Measurements from ENCODE around the gene ASF1B. TPM values are rescaled to one million over a fixed set of nuclear protein-coding genes. Genes with fewer than 3 reads are reported as not detected.
"Not testable (repeated sequence)": the region's sequence is repeated elsewhere in the genome, so short reads cannot be mapped to it uniquely, and the experiment has no call there.

Gene ASF1B
- total and polyA plus RNA-seq, 2 donors (not counting 3 experiments of a cell fraction or from before 2014, with no cell fraction given) = 39.1 to 42.4 TPM

DNA sequence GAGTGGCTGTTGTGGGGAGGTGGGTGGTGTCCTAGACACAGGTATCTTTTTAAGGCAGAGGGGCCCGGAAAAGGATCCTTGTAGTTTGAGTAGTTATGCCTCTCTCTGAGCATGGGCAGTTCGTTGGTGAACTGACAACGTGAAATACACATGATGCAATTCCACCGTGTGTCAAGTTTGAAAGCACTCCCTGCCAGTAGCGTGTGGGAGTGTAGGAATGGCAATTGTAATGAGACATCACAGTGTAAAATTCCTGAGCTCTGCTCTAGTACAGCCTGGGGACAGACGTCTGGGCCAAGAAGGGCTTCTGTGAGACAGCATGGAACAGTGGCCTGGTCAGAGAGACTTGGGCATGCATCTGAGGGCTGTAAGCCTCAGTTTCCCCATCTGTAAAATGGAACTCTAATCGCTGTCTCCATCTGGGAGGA lies 10.4 kb upstream of the ASF1B start:
- no peaks in the 10 kb centered on the region for H3K9me3 ChIP-seq (replicated peaks; ENCODE audit: control insufficient read depth, insufficient read depth, low read length)
- no peak overlapping the region for H3K9ac ChIP-seq (replicated peaks; ENCODE audit: extremely low read depth, insufficient read depth, low read length)
- H3K36me3 ChIP-seq (ENCODE audit: control insufficient read depth in 2 of 2, extremely low read depth in 1 of 2, insufficient read depth in 2 of 2, low read length in 2 of 2) = no peaks in the 10 kb centered on the region
- no peak overlapping the region for H3K4me2 ChIP-seq (ENCODE audit: insufficient read depth, low read length)
- no peak for TF ChIP-seq GATA2 (IDR thresholded peaks at IDR 0.05; ENCODE audit: insufficient read depth, insufficient read length, low read depth, low read length)
- no peak for TF ChIP-seq POLR2A (IDR thresholded peaks at IDR 0.05; ENCODE audit: low read depth, low read length)
- TF ChIP-seq MAX (IDR thresholded peaks at IDR 0.05; ENCODE audit: insufficient read depth, insufficient read length) = no peak
- TF ChIP-seq POLR2AphosphoS5 (IDR thresholded peaks at IDR 0.05; ENCODE audit: insufficient read depth, low read depth, low read length) = no peak
- no peak for TF ChIP-seq FOS (IDR thresholded peaks at IDR 0.05; ENCODE audit: borderline replicate concordance, insufficient read depth, low read length)
- TF ChIP-seq MYC (IDR thresholded peaks at IDR 0.05; ENCODE audit: low read depth, low read length) = no peak
- no peak for TF ChIP-seq EZH2 (IDR thresholded peaks at IDR 0.05; ENCODE audit: borderline replicate concordance, low read depth, low read length, severe bottlenecking)
- TF ChIP-seq JUN (IDR thresholded peaks at IDR 0.05; ENCODE audit: borderline replicate concordance, insufficient read depth, insufficient read length, low read depth) = no peak
- TF ChIP-seq, protein P1, sequence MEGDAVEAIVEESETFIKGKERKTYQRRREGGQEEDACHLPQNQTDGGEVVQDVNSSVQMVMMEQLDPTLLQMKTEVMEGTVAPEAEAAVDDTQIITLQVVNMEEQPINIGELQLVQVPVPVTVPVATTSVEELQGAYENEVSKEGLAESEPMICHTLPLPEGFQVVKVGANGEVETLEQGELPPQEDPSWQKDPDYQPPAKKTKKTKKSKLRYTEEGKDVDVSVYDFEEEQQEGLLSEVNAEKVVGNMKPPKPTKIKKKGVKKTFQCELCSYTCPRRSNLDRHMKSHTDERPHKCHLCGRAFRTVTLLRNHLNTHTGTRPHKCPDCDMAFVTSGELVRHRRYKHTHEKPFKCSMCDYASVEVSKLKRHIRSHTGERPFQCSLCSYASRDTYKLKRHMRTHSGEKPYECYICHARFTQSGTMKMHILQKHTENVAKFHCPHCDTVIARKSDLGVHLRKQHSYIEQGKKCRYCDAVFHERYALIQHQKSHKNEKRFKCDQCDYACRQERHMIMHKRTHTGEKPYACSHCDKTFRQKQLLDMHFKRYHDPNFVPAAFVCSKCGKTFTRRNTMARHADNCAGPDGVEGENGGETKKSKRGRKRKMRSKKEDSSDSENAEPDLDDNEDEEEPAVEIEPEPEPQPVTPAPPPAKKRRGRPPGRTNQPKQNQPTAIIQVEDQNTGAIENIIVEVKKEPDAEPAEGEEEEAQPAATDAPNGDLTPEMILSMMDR (IDR thresholded peaks at IDR 0.05; ENCODE audit: extremely low read depth in 1 of 2, insufficient read depth in 1 of 2, low read depth in 1 of 2, low read length in 2 of 2) = no peak
- intact Hi-C loops (cut with micrococcal nuclease) (loop anchor here (5.0 kb wide), 1 partner anchor 325 kb away; no protein-coding TSS in a partner anchor), dilution Hi-C loops (cut with MboI; ENCODE audit: extremely low pct_ligation_motif_present, low sequenced_read_pairs) (no loop called here)
- no peak overlapping the region for H2AFZ ChIP-seq (ENCODE audit: low read depth, low read length)
- no peaks in the 10 kb centered on the region for H3K79me2 ChIP-seq (ENCODE audit: control insufficient read depth, insufficient read depth, low read length)
- peaks cover 24% of the 10 kb centered on the region for H3K4me1 ChIP-seq (ENCODE audit: control insufficient read depth, extremely low read depth, insufficient read depth, low read length)
- no peak for DNase-seq (ENCODE audit: low read depth, low spot score)
- H3K4me3 ChIP-seq (replicated peaks in 1 of 3; ENCODE audit: insufficient read depth in 1 of 3, low read depth in 1 of 3, low read length in 3 of 3) = no peak overlapping the region
- ChIA-PET POLR2A (interaction anchor here (0.5 kb wide), 1 partner anchor 42 kb away, joined by 3 read pairs; no protein-coding TSS in a partner anchor), CTCF (interaction anchor here (0.8 to 3.8 kb wide), 7 partner anchors 10 to 259 kb away, joined by 3 to 43 read pairs (median 16); partner anchors contain the start of gene ASF1B)
- H3K27me3 ChIP-seq (ENCODE audit: control insufficient read depth in 2 of 2, insufficient read depth in 2 of 2, low read length in 2 of 2) = no peaks in the 10 kb centered on the region
- no peak for FAIRE-seq
- BruUV-seq (replicated peaks) = no TSS peak
- H3K9me1 ChIP-seq (replicated peaks; ENCODE audit: control insufficient read depth, extremely low read depth, insufficient read depth, low read length) = no peaks in the 10 kb centered on the region
- no peak overlapping the region for H3K27ac ChIP-seq (ENCODE audit: insufficient read depth, low read depth, low read length)
- H4K20me1 ChIP-seq (replicated peaks; ENCODE audit: control insufficient read depth, extremely low read depth, insufficient read depth, low read length) = no peaks in the 10 kb centered on the region

DNA sequence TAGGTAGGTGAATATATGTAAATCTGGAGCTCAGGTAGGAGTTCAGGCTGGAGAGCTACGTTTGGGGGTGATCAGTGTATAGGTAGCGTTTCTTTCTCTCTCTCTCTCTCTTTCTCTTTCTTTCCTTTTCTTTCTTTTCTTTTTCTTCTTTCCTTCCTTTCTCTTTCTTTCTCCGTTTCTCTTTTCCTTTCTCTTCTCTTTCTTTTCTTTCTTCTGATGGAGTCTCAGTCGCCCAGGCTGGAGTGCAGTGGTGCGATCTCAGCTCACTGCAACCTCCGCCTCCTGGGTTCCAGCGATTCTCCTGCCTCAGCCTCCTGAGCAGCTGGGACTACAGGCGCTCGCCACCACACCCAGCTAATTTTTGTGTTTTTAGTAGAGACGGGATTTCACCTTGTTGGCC lies 9.8 kb upstream of the ASF1B start:
- H3K79me2 ChIP-seq (ENCODE audit: control insufficient read depth, insufficient read depth, low read length); H3K36me3 ChIP-seq (ENCODE audit: control insufficient read depth in 2 of 2, extremely low read depth in 1 of 2, insufficient read depth in 2 of 2, low read length in 2 of 2); H3K4me2 ChIP-seq (ENCODE audit: insufficient read depth, low read length); H3K9ac ChIP-seq (replicated peaks; ENCODE audit: extremely low read depth, insufficient read depth, low read length); H3K9me1 ChIP-seq (replicated peaks; ENCODE audit: control insufficient read depth, extremely low read depth, insufficient read depth, low read length); H3K27me3 ChIP-seq (ENCODE audit: control insufficient read depth in 2 of 2, insufficient read depth in 2 of 2, low read length in 2 of 2); DNase-seq (ENCODE audit: low read depth, low spot score); H2AFZ ChIP-seq (ENCODE audit: low read depth, low read length); H3K27ac ChIP-seq (ENCODE audit: insufficient read depth, low read depth, low read length); H3K4me3 ChIP-seq (replicated peaks in 1 of 3; ENCODE audit: insufficient read depth in 1 of 3, low read depth in 1 of 3, low read length in 3 of 3); H3K9me3 ChIP-seq (replicated peaks; ENCODE audit: control insufficient read depth, insufficient read depth, low read length); dilution Hi-C loops (cut with MboI; ENCODE audit: extremely low pct_ligation_motif_present, low sequenced_read_pairs); H4K20me1 ChIP-seq (replicated peaks; ENCODE audit: control insufficient read depth, extremely low read depth, insufficient read depth, low read length); BruUV-seq (replicated peaks); FAIRE-seq: not testable (repeated sequence)
- intact Hi-C loops (cut with micrococcal nuclease) = loop anchor here (5.0 kb wide), 1 partner anchor 326 kb away; no protein-coding TSS in a partner anchor
- CTCF ChIA-PET = interaction anchor here (0.8 to 2.1 kb wide), 4 partner anchors 9 to 333 kb away, joined by 3 to 23 read pairs (median 6); partner anchors contain the start of gene ASF1B
- H3K4me1 ChIP-seq (ENCODE audit: control insufficient read depth, extremely low read depth, insufficient read depth, low read length) = peaks cover 24% of the 10 kb centered on the region
- POLR2A ChIA-PET = interaction anchor here (0.8 kb wide), 1 partner anchor 9 kb away, joined by 3 read pairs; the partner anchor contains the start of gene ASF1B
